WI38 (cell line): ENCODE data around the gene SEMA3E.
"Not testable (repeated sequence)": the region's sequence is repeated elsewhere in the genome, so short reads cannot be mapped to it uniquely, and the experiment has no call there.

Source experiments
- H3K4me3 ChIP-seq: 2 replicates; pipeline ENCODE4 v1.5.1; 2011; ENCODE audit warnings: low read depth, mild to moderate bottlenecking, control low read depth, low read length
- CTCF ChIP-seq: IDR thresholded peaks from 2 replicates; pipeline ENCODE4 v1.5.1; 2012; ENCODE audit warnings: low read depth, mild to moderate bottlenecking, control low read depth, low read length

The SEMA3E gene

DNA sequence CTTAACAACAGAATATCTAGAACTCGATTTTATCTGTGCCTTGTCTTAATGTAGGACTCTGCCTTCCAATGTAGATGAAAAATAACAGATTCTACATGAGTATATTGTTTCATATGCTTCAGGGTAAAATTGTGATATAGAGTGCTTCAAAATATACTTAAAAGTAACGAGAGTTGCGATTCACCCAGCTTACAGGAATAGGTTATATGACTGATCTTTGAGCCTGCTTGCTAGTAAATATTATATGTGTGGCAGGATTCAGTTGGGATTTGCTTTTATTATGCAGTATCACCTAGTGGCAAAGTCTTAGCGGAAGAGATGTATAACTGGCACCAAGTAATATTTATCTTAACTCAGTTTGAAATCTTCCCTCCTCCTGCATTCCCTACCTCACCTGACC is 183.3 kb downstream of the SEMA3E start:
- H3K4me3 ChIP-seq, result no peak overlapping the region
- TF ChIP-seq CTCF, result no peak

GRCh38 chr7:83461820-83462219 is 187.1 kb downstream of the SEMA3E start:
- H3K4me3 ChIP-seq, result not testable (repeated sequence)

GRCh38 chr7:83459930-83460653 is 188.8 kb downstream of the SEMA3E start:
- H3K4me3 ChIP-seq, result not testable (repeated sequence)

- H3K4me3 ChIP-seq, result not testable (repeated sequence)
These were observed 189.6 kb downstream of the SEMA3E start for GRCh38 chr7:83459101-83459929.

- no peak overlapping the region for H3K4me3 ChIP-seq
- no peak for TF ChIP-seq CTCF
These were observed 191.7 kb downstream of the SEMA3E start for GRCh38 chr7:83457022-83457892.

- H3K4me3 ChIP-seq, result no peak overlapping the region
- no peak for TF ChIP-seq CTCF
These were observed 192.5 kb downstream of the SEMA3E start for GRCh38 chr7:83456413-83456812.

GRCh38 chr7:83455612-83456011 is 193.3 kb downstream of the SEMA3E start:
- no peak overlapping the region for H3K4me3 ChIP-seq
- no peak for TF ChIP-seq CTCF

DNA sequence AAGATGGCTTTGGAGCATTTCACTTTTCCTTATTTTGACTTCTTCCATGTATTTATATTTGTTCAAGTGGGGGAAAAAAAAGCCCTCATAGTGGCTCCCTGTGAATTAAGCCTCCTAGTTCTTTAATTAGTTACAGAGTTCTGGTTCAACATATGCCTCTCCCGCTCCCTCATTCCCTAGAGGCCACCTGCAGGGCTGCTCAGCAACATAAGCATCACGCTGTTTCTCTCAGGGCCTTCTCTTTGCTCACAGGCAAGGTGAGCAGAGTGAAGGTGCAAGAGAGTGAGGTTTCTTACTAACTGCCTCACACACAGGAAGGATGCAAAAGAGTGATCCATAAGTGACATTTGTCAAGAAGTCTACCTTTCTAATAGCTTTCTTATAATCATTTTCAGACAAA is 196.7 kb downstream of the SEMA3E start:
- TF ChIP-seq CTCF, result no peak

More for the DNA sequence above, 196.7 kb downstream of the SEMA3E start:
- no peak overlapping the region for H3K4me3 ChIP-seq
